DOHH2 (cell line): ENCODE data around the gene NEURL2.

Experiments
- H3F3A ChIP-seq: fragments of 200-600 bp; sonication (generic), shearing (Covaris generic); 2 replicates; pipeline ENCODE4 v1.6.0; 2016; ENCODE audit warnings: antibody characterized with exemption, mild to moderate bottlenecking; ENCODE audit not compliant: control insufficient read depth, insufficient read depth
- H3K27ac ChIP-seq: fragments of 200-600 bp; sonication (generic); 2 replicates; pipeline ENCODE4 v1.5.1; 2014; ENCODE audit warnings: low read depth, mild to moderate bottlenecking, low read length, moderate library complexity
- H3K27me3 ChIP-seq: fragments of 200-600 bp; sonication (generic); 2 replicates; pipeline ENCODE4 v1.6.1; 2014; ENCODE audit warnings: mild to moderate bottlenecking, low read length, mixed read lengths; ENCODE audit not compliant: control insufficient read depth
- H3K36me3 ChIP-seq: fragments of 200-600 bp; sonication (generic); 2 replicates; pipeline ENCODE4 v1.6.1; 2014; ENCODE audit warnings: mild to moderate bottlenecking, low read length, moderate library complexity, mixed read lengths; ENCODE audit not compliant: control insufficient read depth
- H3K4me1 ChIP-seq: fragments of 200-600 bp; sonication (generic); 2 replicates; pipeline ENCODE4 v1.6.1; 2014; ENCODE audit warnings: mild to moderate bottlenecking, low read length, mixed read lengths; ENCODE audit not compliant: control insufficient read depth
- H3K4me2 ChIP-seq: fragments of 200-600 bp; sonication (generic); 2 replicates; pipeline ENCODE4 v1.6.0; 2014; ENCODE audit warnings: mild to moderate bottlenecking, low read length, moderate library complexity
- H3K4me3 ChIP-seq: fragments of 200-600 bp; sonication (generic); 2 replicates; pipeline ENCODE4 v1.5.1; 2014; ENCODE audit warnings: mild to moderate bottlenecking, low read length, mixed read lengths
- H3K79me2 ChIP-seq: fragments of 200-600 bp; sonication (generic); 2 replicates; pipeline ENCODE4 v1.6.1; 2014; ENCODE audit warnings: mild to moderate bottlenecking, low read length, mixed read lengths; ENCODE audit not compliant: control insufficient read depth
- H3K9me2 ChIP-seq: fragments of 200-600 bp; sonication (generic); replicated peaks from 2 replicates; pipeline ENCODE4 v1.6.1; 2014; ENCODE audit warnings: mild to moderate bottlenecking, low read length, mixed read lengths; ENCODE audit not compliant: control insufficient read depth
- H3K9me3 ChIP-seq: fragments of 200-600 bp; sonication (generic); 2 replicates; pipeline ENCODE4 v1.6.1; 2014; ENCODE audit warnings: antibody characterized with exemption, low read length, mixed read lengths; ENCODE audit not compliant: control insufficient read depth, insufficient read depth
- H4K20me1 ChIP-seq: fragments of 200-600 bp; sonication (generic); 2 replicates; pipeline ENCODE4 v1.6.0; 2014; ENCODE audit warnings: low read depth, mild to moderate bottlenecking, antibody characterized with exemption, low read length, moderate library complexity; ENCODE audit not compliant: control insufficient read depth, insufficient read depth
- CTCF ChIP-seq: fragments of 200-600 bp; sonication (generic); IDR thresholded peaks from one replicate; pipeline ENCODE4 v1.5.1; 2014; ENCODE audit warnings: antibody characterized with exemption, mild to moderate bottlenecking, low read depth, low read length; ENCODE audit not compliant: poor library complexity, severe bottlenecking
- EZH2phosphoT487 ChIP-seq: fragments of 200-600 bp; sonication (generic); IDR thresholded peaks from 2 replicates; pipeline ENCODE4 v1.6.1; 2017; ENCODE audit warnings: borderline replicate concordance, mild to moderate bottlenecking, antibody characterized with exemption, low read length, moderate library complexity, mixed read lengths

Gene NEURL2

GRCh38 chr20:45872626-45873025 lies 18.4 kb downstream of the NEURL2 start:
- H3K79me2 ChIP-seq: no peaks in the 10 kb centered on the region
- no peak overlapping the region for H3K27ac ChIP-seq
- peaks cover 3% of the 10 kb centered on the region; the same call in 1 of the 2 replicates for H3K36me3 ChIP-seq
- H3K27me3 ChIP-seq: no peaks in the 10 kb centered on the region
- H3K4me3 ChIP-seq: no peak overlapping the region
- H3K9me2 ChIP-seq: no peaks in the 10 kb centered on the region
- TF ChIP-seq CTCF: no peak
- TF ChIP-seq EZH2phosphoT487: no peak
- no peaks in the 10 kb centered on the region for H3K4me1 ChIP-seq
- H3K9me3 ChIP-seq: no peaks in the 10 kb centered on the region
- no peaks in the 10 kb centered on the region for H4K20me1 ChIP-seq
- H3K4me2 ChIP-seq: no peak overlapping the region
- H3F3A ChIP-seq: no peaks in the 10 kb centered on the region

- TF ChIP-seq EZH2phosphoT487 (no peak), CTCF (no peak)
- no peaks in the 10 kb centered on the region for H3K79me2 ChIP-seq
- H3K27me3 ChIP-seq: no peaks in the 10 kb centered on the region
- H3F3A ChIP-seq: no peaks in the 10 kb centered on the region
- H3K4me2 ChIP-seq: no peak overlapping the region
- no peak overlapping the region for H3K27ac ChIP-seq
- H3K9me2 ChIP-seq: no peaks in the 10 kb centered on the region
- H4K20me1 ChIP-seq: no peaks in the 10 kb centered on the region
- H3K9me3 ChIP-seq: no peaks in the 10 kb centered on the region
- H3K36me3 ChIP-seq: no peaks in the 10 kb centered on the region
- H3K4me3 ChIP-seq: no peak overlapping the region
- H3K4me1 ChIP-seq: no peaks in the 10 kb centered on the region
These were observed 23.2 kb downstream of the NEURL2 start for GRCh38 chr20:45867819-45868176.

GRCh38 chr20:45867136-45867818 lies 23.7 kb downstream of the NEURL2 start:
- no peaks in the 10 kb centered on the region for H3K9me2 ChIP-seq
- H3K4me1 ChIP-seq: no peaks in the 10 kb centered on the region
- H3K27ac ChIP-seq: no peak overlapping the region
- no peak overlapping the region for H3K4me2 ChIP-seq
- H3K4me3 ChIP-seq: no peak overlapping the region
- no peaks in the 10 kb centered on the region for H3K27me3 ChIP-seq
- TF ChIP-seq CTCF: no peak
- TF ChIP-seq EZH2phosphoT487: no peak
- no peaks in the 10 kb centered on the region for H3K79me2 ChIP-seq
- no peaks in the 10 kb centered on the region for H3K9me3 ChIP-seq
- H3K36me3 ChIP-seq: no peaks in the 10 kb centered on the region
- H3F3A ChIP-seq: no peaks in the 10 kb centered on the region
- no peaks in the 10 kb centered on the region for H4K20me1 ChIP-seq
